Measurements from ENCODE around the gene PDE7B. TPM values are rescaled to one million over a fixed set of nuclear protein-coding genes. Genes with fewer than 3 reads are reported as not detected.
A peak's percentile ranks its signal among the peaks of the same experiment; 100 is the strongest.

Gene PDE7B
- total and polyA plus RNA-seq, 2 donors (not counting 1 experiment from before 2014, with no cell fraction given), result 7.9 to 21.5 TPM

GRCh38 chr6:136125585-136125984, 274.1 kb downstream of the PDE7B start:
- no peak for TF ChIP-seq CTCF (conservative IDR thresholded peaks at IDR 0.05 in 1 of 2, IDR thresholded peaks at IDR 0.05 in 1 of 2; ENCODE audit: low read depth in 1 of 2, low read length in 2 of 2)
- no peak for TF ChIP-seq EZH2 (IDR thresholded peaks at IDR 0.05; ENCODE audit: low read length, missing control alignments)
- no peaks in the 10 kb centered on the region for H3K79me2 ChIP-seq (ENCODE audit: control insufficient read depth, insufficient read depth, low read length)
- H3K4me1 ChIP-seq (ENCODE audit: control insufficient read depth, extremely low read depth, insufficient read depth, low read length), result peaks cover 2% of the 10 kb centered on the region
- no peak overlapping the region for H3K4me3 ChIP-seq (replicated peaks in 1 of 4; ENCODE audit: control extremely low read depth in 1 of 4, insufficient read depth in 1 of 4, low read depth in 3 of 4, low read length in 4 of 4)
- H3K27ac ChIP-seq (ENCODE audit: insufficient read depth, low read length), result no peak overlapping the region
- H2AFZ ChIP-seq (ENCODE audit: low read length), result no peak overlapping the region
- DNase-seq (ENCODE audit: low read depth in 2 of 2), result no peak
- no peaks in the 10 kb centered on the region for H4K20me1 ChIP-seq (ENCODE audit: control insufficient read depth, extremely low read depth, insufficient read depth, low read length)
- H3K36me3 ChIP-seq (ENCODE audit: control insufficient read depth, insufficient read depth, low read length), result no peaks in the 10 kb centered on the region
- H3K9me3 ChIP-seq (ENCODE audit: control insufficient read depth, insufficient read depth, low read depth, low read length), result no peaks in the 10 kb centered on the region
- no peak overlapping the region for H3K9ac ChIP-seq (ENCODE audit: insufficient read depth, low read length)
- H3K4me2 ChIP-seq (ENCODE audit: extremely low read depth, insufficient read depth, low read length), result no peak overlapping the region
- no peaks in the 10 kb centered on the region for H3K27me3 ChIP-seq (ENCODE audit: control insufficient read depth, insufficient read depth, low read length)

GRCh38 chr6:136127873-136128272, 276.4 kb downstream of the PDE7B start:
- no peaks in the 10 kb centered on the region for H3K36me3 ChIP-seq (ENCODE audit: control insufficient read depth, insufficient read depth, low read length)
- no peaks in the 10 kb centered on the region for H3K27me3 ChIP-seq (ENCODE audit: control insufficient read depth, insufficient read depth, low read length)
- peak in 1 of 2 donors; percentile 15 for DNase-seq (ENCODE audit: low read depth in 2 of 2)
- no peak overlapping the region for H3K4me3 ChIP-seq (replicated peaks in 1 of 4; ENCODE audit: control extremely low read depth in 1 of 4, insufficient read depth in 1 of 4, low read depth in 3 of 4, low read length in 4 of 4)
- H4K20me1 ChIP-seq (ENCODE audit: control insufficient read depth, extremely low read depth, insufficient read depth, low read length), result no peaks in the 10 kb centered on the region
- no peak overlapping the region for H2AFZ ChIP-seq (ENCODE audit: low read length)
- TF ChIP-seq CTCF (conservative IDR thresholded peaks at IDR 0.05 in 1 of 2, IDR thresholded peaks at IDR 0.05 in 1 of 2; ENCODE audit: low read depth in 1 of 2, low read length in 2 of 2) (no peak), EZH2 (IDR thresholded peaks at IDR 0.05; ENCODE audit: low read length, missing control alignments) (no peak)
- H3K27ac ChIP-seq (ENCODE audit: insufficient read depth, low read length), result no peak overlapping the region
- no peaks in the 10 kb centered on the region for H3K9me3 ChIP-seq (ENCODE audit: control insufficient read depth, insufficient read depth, low read depth, low read length)
- peaks cover 2% of the 10 kb centered on the region for H3K4me1 ChIP-seq (ENCODE audit: control insufficient read depth, extremely low read depth, insufficient read depth, low read length)
- no peaks in the 10 kb centered on the region for H3K79me2 ChIP-seq (ENCODE audit: control insufficient read depth, insufficient read depth, low read length)
- H3K9ac ChIP-seq (ENCODE audit: insufficient read depth, low read length), result no peak overlapping the region
- no peak overlapping the region for H3K4me2 ChIP-seq (ENCODE audit: extremely low read depth, insufficient read depth, low read length)

- no peak overlapping the region for H3K9ac ChIP-seq (ENCODE audit: insufficient read depth, low read length)
- no peak overlapping the region for H3K4me2 ChIP-seq (ENCODE audit: extremely low read depth, insufficient read depth, low read length)
- no peak overlapping the region for H3K27ac ChIP-seq (ENCODE audit: insufficient read depth, low read length)
- no peaks in the 10 kb centered on the region for H3K27me3 ChIP-seq (ENCODE audit: control insufficient read depth, insufficient read depth, low read length)
- H4K20me1 ChIP-seq (ENCODE audit: control insufficient read depth, extremely low read depth, insufficient read depth, low read length), result no peaks in the 10 kb centered on the region
- H3K36me3 ChIP-seq (ENCODE audit: control insufficient read depth, insufficient read depth, low read length), result no peaks in the 10 kb centered on the region
- H3K79me2 ChIP-seq (ENCODE audit: control insufficient read depth, insufficient read depth, low read length), result no peaks in the 10 kb centered on the region
- no peak for TF ChIP-seq CTCF (conservative IDR thresholded peaks at IDR 0.05 in 1 of 2, IDR thresholded peaks at IDR 0.05 in 1 of 2; ENCODE audit: low read depth in 1 of 2, low read length in 2 of 2)
- TF ChIP-seq EZH2 (IDR thresholded peaks at IDR 0.05; ENCODE audit: low read length, missing control alignments), result no peak
- no peak for DNase-seq (ENCODE audit: low read depth in 2 of 2)
- H3K4me1 ChIP-seq (ENCODE audit: control insufficient read depth, extremely low read depth, insufficient read depth, low read length), result no peaks in the 10 kb centered on the region
- no peaks in the 10 kb centered on the region for H3K9me3 ChIP-seq (ENCODE audit: control insufficient read depth, insufficient read depth, low read depth, low read length)
- no peak overlapping the region for H2AFZ ChIP-seq (ENCODE audit: low read length)
- no peak overlapping the region for H3K4me3 ChIP-seq (replicated peaks in 1 of 4; ENCODE audit: control extremely low read depth in 1 of 4, insufficient read depth in 1 of 4, low read depth in 3 of 4, low read length in 4 of 4)
Observed at GRCh38 chr6:136129365-136129764, 277.9 kb downstream of the PDE7B start.

Data from fibroblast of lung (primary cell).